ENCODE results near the gene BRINP3. TPM values are rescaled to one million over a fixed set of nuclear protein-coding genes. Genes with fewer than 3 reads are reported as not detected.

Gene BRINP3
- total and polyA plus RNA-seq, 11 donors = 0.15 to 2.7 (median 0.41) TPM; not detected in 3

DNA sequence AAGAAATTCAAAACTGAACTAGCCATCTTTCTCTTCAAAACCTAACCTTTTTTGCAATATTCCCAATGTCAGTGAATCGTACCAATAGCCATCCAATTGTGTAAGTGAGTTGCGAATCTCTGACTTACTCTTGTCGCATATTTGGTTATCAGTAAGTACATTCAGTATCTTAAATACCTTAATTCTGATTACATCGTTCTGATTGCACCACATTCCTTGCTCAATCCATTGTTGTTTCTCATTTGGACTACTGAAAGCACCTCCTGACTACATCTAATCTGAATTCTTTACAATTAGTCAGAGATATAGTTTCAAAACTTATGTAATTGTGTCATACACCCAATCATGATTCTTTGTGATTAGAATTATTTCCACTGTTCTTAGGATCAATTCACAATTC, 16.8 kb upstream of the BRINP3 start:
- 66 to 79% (median 72%) methylated on average over 4 of the region's 4 CpGs for WGBS, 4 donors
- DNase-seq (no peak), ATAC-seq (no peak)
- Histone ChIP-seq H3K27ac (no peak overlapping the region), H3K36me3 (no peaks in the 10 kb centered on the region), H3K4me3 (no peak overlapping the region), H3K27me3 (no peaks in the 10 kb centered on the region), H3K4me1 (no peaks in the 10 kb centered on the region), H3K9me3 (no peaks in the 10 kb centered on the region)
- TF ChIP-seq POLR2A (IDR thresholded peaks at IDR 0.05) = no peak
- TF ChIP-seq, protein P1, sequence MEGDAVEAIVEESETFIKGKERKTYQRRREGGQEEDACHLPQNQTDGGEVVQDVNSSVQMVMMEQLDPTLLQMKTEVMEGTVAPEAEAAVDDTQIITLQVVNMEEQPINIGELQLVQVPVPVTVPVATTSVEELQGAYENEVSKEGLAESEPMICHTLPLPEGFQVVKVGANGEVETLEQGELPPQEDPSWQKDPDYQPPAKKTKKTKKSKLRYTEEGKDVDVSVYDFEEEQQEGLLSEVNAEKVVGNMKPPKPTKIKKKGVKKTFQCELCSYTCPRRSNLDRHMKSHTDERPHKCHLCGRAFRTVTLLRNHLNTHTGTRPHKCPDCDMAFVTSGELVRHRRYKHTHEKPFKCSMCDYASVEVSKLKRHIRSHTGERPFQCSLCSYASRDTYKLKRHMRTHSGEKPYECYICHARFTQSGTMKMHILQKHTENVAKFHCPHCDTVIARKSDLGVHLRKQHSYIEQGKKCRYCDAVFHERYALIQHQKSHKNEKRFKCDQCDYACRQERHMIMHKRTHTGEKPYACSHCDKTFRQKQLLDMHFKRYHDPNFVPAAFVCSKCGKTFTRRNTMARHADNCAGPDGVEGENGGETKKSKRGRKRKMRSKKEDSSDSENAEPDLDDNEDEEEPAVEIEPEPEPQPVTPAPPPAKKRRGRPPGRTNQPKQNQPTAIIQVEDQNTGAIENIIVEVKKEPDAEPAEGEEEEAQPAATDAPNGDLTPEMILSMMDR (IDR thresholded peaks at IDR 0.05) = no peak
- intact Hi-C loops (cut with DNase I) = no loop called here

DNA sequence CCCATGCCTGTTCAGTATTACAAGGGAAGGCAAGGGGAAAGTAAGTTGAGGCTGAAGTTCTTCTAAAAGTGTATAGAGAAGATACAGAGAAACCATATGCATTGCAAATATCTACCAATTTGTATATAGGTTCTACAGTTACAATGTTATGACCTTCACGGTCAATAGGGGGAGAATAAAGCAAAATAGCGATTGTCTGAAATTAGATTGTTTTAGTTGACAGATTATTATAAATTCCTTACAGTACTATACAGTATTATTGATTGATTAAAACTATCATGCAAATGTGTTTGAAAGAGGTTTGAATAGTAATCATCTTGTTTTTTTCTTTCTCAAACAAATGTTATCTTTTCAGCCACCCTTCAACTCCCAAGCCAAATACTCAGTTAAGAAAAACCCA, 13.7 kb upstream of the BRINP3 start:
- Histone ChIP-seq H3K4me3 (no peak overlapping the region), H3K4me1 (no peaks in the 10 kb centered on the region), H3K27ac (no peak overlapping the region), H3K36me3 (no peaks in the 10 kb centered on the region), H3K27me3 (no peaks in the 10 kb centered on the region), H3K9me3 (no peaks in the 10 kb centered on the region)
- no peak for ATAC-seq
- intact Hi-C loops (cut with DNase I) = no loop called here
- 88 to 91% (median 90%) methylated on average over 2 of the region's 2 CpGs for WGBS, 4 donors
- no peak for TF ChIP-seq POLR2A (IDR thresholded peaks at IDR 0.05)
- TF ChIP-seq, protein P1 (IDR thresholded peaks at IDR 0.05) = no peak
- DNase-seq = no peak

DNA sequence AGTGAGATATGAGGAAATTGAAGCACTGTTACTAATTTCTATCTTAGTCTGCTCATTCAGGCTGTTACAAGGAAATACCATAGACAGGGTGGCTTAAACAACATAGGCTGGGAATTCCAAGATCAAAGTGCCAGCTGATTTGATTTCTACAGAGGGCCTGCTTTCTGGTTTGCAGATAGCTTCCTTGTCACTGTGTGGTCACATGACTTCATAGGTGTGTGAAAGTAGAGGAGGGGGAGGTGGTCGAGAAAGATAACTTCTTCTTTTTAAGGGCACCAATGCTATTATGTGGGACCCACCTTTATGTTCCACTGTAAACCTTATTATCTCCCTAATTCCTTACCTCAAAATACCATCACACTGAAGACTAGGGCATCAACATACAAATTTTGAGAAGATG, 6.4 kb upstream of the BRINP3 start:
- no peak for ATAC-seq
- intact Hi-C loops (cut with DNase I) = no loop called here

DNA sequence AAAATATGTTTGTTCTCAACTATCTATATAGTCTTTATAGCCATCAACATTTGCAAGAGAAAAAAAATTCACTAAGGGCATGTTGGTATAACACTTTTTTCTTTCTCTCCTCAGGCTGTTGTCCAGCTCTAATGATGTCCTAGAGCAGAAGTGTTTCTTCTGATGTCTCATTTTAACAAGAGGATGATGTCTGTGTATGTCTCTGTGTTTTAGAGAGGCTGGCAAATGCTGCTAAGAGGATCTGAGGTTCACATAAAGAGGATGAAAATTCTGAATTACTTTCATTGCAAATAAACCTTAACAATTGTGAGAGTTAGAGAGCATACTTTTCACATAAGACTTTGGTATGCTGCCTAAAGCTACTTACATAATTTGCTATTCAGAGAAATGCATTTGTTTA, 2.6 kb upstream of the BRINP3 start:
- H3K4me3 ChIP-seq = no peak overlapping the region
- no peak for TF ChIP-seq POLR2A (IDR thresholded peaks at IDR 0.05)
- TF ChIP-seq, protein P1 (IDR thresholded peaks at IDR 0.05) = no peak
- ATAC-seq = no peak
- no peak for DNase-seq
- peaks cover 0 to 10% (median 0%) of the 10 kb centered on the region in 12 donors for H3K4me1 ChIP-seq
- no peak overlapping the region for H3K27ac ChIP-seq
- peaks cover 0 to 38% (median 23%) of the 10 kb centered on the region in 9 donors for H3K27me3 ChIP-seq
- no peaks in the 10 kb centered on the region for H3K9me3 ChIP-seq
- intact Hi-C loops (cut with DNase I) = no loop called here
- no peaks in the 10 kb centered on the region for H3K36me3 ChIP-seq

More for the DNA sequence above, 6.4 kb upstream of the BRINP3 start:
- TF ChIP-seq, protein P1 (IDR thresholded peaks at IDR 0.05) = no peak
- TF ChIP-seq POLR2A (IDR thresholded peaks at IDR 0.05) = no peak
- no peak overlapping the region for H3K27ac ChIP-seq
- H3K9me3 ChIP-seq = no peaks in the 10 kb centered on the region
- 33 to 59% (median 55%) methylated on average over 1 of the region's 1 CpG for WGBS, 4 donors
- H3K27me3 ChIP-seq = peaks cover 0 to 3% (median 0%) of the 10 kb centered on the region in 9 donors
- peaks cover 0 to 3% (median 0%) of the 10 kb centered on the region in 12 donors for H3K4me1 ChIP-seq
- H3K4me3 ChIP-seq = no peak overlapping the region
- no peak for DNase-seq
- no peaks in the 10 kb centered on the region for H3K36me3 ChIP-seq
